ENCODE results near the gene MATR3.
A peak's percentile ranks its signal among the peaks of the same experiment; 100 is the strongest.

Gene MATR3

GRCh38 chr5:139273322-139273571, 20.3 kb upstream of the MATR3 start:
- no peak for DNase-seq

GRCh38 chr5:139273572-139274289, 19.8 kb upstream of the MATR3 start:
- DNase-seq, result peak; percentile 69 to 90 (median 78)

- DNase-seq, result no peak
Measured at GRCh38 chr5:139275536-139275935, 18.0 kb upstream of the MATR3 start.

GRCh38 chr5:139275956-139276355, 17.6 kb upstream of the MATR3 start:
- DNase-seq, result peak in 1 of 5 donors; percentile 39

GRCh38 chr5:139276426-139276825, 17.1 kb upstream of the MATR3 start:
- no peak for DNase-seq

- DNase-seq, result no peak
Measured at GRCh38 chr5:139277171-139277570, 16.4 kb upstream of the MATR3 start.

- DNase-seq, result no peak
Measured at GRCh38 chr5:139278540-139279274, 14.8 kb upstream of the MATR3 start.

GRCh38 chr5:139282197-139282557, 11.4 kb upstream of the MATR3 start:
- no peak for DNase-seq

- DNase-seq, result no peak
Measured at GRCh38 chr5:139283252-139284166, 10.0 kb upstream of the MATR3 start.

GRCh38 chr5:139284295-139284694, 9.2 kb upstream of the MATR3 start:
- DNase-seq, result no peak

GRCh38 chr5:139285651-139286392, 7.7 kb upstream of the MATR3 start:
- no peak for DNase-seq

- DNase-seq, result peak in 1 of 5 donors; percentile 36
Measured at GRCh38 chr5:139287890-139288635, 5.5 kb upstream of the MATR3 start.

- no peak for DNase-seq
Measured at GRCh38 chr5:139291051-139291450, 2.5 kb upstream of the MATR3 start.

GRCh38 chr5:139293202-139293506, 386 bp upstream of the MATR3 start:
- DNase-seq, result no peak

GRCh38 chr5:139294374-139295165, 1.0 kb downstream of the MATR3 start:
- peak in 4 of 5 donors; percentile 32 to 58 (median 51) for DNase-seq

GRCh38 chr5:139295346-139296057, 2.0 kb downstream of the MATR3 start:
- no peak for DNase-seq

GRCh38 chr5:139296198-139296597, 2.7 kb downstream of the MATR3 start:
- DNase-seq, result no peak

- DNase-seq, result no peak
Measured at GRCh38 chr5:139296862-139297326, 3.4 kb downstream of the MATR3 start.

GRCh38 chr5:139297439-139298133, 4.0 kb downstream of the MATR3 start:
- DNase-seq, result no peak

GRCh38 chr5:139298242-139298641, 4.7 kb downstream of the MATR3 start:
- no peak for DNase-seq
